NCI-H510A treated with DMSO at 0.1 percent for 48 hours (cell line): ENCODE results near the gene GABARAP.
A peak's percentile ranks its signal among the peaks of the same experiment; 100 is the strongest.
"Not testable (repeated sequence)": the region's sequence is repeated elsewhere in the genome, so short reads cannot be mapped to it uniquely, and the experiment has no call there.

ENCODE experiments used
- DNase-seq: peaks from one replicate; lab custom pipeline; 2025; lab: John Stamatoyannopoulos, UW

GABARAP gene

GRCh38 chr17:7260651-7261378 lies 18.6 kb upstream of the GABARAP start:
- peak; percentile 55 for DNase-seq

DNA sequence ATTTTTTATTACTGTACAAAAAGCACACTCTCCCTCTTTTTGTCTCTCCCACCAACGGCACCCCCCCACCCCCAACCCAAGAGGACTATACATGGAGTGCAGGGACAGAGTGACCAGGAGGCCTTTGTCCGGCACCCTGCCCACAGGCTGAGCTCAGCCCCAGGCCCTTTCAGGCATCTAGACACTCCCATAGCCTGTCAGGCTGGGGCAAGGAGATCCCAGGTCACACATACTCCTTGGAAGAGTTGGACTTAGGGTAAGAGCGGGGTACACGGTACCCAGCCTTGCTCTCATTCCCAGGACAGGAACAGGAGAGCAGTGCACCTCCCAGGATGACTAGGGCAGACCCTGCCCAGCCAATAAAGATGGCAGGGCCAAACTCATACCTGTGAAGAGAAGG lies 17.9 kb upstream of the GABARAP start:
- DNase-seq, result no peak

GRCh38 chr17:7259555-7259889 lies 17.3 kb upstream of the GABARAP start:
- no peak for DNase-seq

GRCh38 chr17:7258731-7259554 lies 16.7 kb upstream of the GABARAP start:
- DNase-seq, result no peak

DNA sequence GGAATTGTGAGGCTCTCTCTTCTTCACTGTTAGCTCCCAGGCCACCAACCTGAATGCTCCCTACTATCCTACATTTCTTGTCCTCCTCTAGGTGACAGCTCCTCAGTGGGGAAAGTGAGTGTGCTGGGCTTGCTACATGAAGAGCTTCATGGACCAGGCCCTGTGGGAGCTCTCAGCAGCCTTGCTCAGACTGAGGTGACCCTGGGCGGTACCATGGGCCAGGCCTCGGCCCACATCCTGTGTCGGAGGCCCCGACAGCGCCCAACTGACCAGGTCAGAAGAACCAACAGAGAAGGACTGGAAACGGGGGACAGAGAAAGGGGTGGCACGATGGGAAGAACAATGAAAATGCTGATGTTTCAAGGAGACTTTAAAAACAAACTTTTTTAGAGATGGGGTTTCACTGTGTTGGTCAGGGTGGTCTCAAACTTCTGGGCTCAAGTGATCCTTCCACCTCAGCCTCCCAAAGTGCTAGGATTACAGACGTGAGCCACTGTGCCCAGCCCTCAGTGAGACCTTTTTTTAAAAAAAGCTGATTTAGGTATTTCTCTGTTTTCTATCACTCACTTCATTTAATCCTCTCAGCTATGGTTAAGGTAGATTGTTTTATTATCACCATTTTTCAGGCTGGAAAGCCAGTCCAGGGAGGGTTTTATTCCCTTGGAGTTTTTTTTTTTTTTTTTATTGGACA lies 14.7 kb upstream of the GABARAP start:
- no peak for DNase-seq

GRCh38 chr17:7254511-7254910 lies 12.3 kb upstream of the GABARAP start:
- no peak for DNase-seq

- no peak for DNase-seq
These were observed 10.8 kb upstream of the GABARAP start for GRCh38 chr17:7253082-7253481.

DNA sequence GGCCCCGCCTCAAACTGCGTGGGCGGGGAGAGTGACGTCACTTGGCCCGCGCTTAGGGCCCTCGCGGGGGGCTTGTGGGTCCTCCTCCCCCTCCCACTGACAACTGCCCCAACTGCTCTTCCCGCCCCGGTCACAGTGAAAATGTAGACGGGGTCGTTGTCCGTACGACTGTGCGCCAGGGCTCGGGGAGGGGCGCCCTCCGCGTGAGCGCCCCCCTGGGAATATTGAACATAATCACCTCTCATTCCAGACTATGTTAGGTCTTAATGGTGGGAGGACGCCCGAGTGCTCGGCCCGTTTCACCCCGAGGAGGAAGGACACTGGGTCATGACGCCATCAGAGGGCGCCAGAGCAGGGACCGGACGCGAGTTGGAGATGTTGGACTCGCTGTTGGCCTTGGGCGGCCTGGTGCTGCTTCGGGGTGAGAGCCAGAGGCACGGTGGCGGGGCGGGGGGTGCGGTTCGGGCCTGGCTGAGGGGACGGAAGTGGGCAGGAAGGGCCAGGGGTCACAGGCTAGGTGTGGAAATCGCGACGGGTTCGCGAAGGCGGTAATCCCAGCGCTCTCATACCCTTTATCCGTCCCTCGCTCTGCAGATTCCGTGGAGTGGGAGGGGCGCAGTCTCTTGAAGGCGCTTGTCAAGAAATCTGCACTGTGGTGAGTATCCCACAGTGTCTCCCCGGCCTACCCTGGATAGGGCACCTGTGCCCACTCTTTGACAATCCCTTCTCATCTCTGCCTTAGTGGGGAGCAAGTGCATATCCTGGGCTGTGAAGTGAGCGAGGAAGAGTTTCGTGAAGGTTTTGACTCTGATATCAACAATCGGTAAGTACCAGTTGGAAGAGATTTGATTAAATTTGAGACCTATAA lies 10.2 kb upstream of the GABARAP start, which contains the start of gene ELP5:
Gene ELP5 (plus strand): TSS at position 40 of the 868 bp plus-strand sequence. CDS start 336 bp downstream, at position 376.
- DNase-seq, result peak; percentile 94

DNA sequence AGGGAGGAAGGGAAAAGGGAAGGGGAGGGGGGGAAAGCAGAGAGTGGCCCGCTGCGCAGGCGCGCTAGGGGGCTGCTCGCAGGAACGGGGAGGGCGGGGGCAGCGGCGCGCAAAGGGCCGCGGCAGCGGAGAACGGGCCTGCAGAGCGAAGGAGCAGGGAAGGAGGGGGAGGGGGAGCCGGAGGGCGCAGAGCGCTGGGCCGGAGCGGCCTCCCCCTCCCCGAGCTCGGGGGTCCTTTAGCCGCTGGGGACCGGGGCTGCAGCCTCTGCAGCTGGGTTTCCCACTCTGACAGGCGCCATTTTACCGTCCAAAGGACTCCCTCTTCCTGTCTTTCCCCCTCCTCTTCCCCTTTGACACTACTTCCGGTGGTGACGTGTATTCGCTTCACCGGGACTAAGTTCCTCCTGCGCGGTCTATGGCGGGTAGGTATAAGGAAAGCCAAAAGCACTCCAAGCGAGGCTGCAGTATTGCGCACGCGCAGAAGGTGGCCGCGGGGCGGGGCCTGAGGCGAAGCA lies 9.5 kb upstream of the GABARAP start, which contains the start of gene CTDNEP1:
Gene CTDNEP1 (minus strand): TSS at position 74 of the 515 bp plus-strand sequence. CDS start 438 bp downstream, outside the sequence.
- DNase-seq, result peak; percentile 97

DNA sequence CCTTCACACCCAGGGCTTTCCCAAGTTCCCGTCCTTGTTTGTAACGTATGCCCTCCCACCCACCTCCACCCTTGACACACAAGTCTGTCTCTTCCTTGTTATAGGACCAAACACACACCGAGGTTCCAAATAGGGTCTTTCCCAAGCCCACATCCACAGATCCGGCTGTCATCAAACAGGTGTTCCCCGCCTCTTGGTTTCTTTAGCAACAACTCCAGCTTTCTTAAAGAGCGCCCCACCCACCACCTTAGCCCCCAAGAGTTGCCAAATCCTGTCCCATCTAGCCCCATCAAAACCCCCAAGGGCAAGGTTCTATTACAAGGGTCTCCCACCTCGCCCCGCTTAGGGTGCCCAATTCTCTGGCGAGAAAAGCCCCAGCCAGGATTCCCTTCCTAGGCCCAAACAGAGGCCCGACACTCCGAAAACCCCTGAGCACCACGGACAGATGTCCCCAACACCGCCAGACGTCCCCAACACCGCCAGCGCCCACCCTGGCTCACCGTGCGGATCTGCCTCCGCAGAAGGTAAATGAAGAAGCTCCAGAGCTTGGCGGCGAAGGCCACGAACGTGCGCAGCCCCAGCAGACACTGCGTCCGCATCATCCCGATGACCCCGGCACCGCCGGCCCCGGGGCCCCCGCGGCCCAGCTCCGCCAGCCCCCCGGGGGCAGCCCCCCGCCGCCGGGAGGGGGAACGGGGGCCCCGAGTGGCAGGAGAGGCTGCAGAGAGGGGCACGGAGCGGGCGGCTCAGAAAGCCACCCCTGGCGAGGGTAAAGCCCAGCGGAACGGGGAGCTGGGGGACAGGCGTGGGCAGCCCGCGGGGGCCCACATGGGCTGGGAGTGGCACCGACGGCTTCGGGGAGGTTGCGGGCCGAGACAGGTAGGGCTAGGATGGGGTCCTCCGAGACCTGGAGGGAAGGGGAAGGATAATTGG lies 8.7 kb upstream of the GABARAP start:
- no peak for DNase-seq

DNA sequence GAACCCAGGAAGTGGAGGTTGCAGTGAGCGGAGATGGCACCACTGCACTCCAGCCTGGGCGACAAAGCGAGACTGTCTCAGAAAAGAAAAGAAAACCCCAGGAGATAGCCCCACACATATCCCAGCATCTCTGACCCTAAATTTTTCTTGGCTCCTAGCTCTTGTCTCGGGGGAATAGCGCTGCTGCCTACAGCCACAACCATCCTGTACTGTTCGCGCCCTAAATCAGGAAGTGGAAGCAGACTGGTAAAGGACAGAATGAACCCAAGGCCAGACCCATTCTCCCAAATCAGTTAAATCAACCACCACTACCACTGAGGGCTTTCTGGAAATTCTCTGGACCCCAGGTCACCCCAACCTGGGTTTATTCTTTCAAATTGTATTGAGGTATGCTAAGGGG lies 7.6 kb upstream of the GABARAP start:
- DNase-seq, result no peak

DNA sequence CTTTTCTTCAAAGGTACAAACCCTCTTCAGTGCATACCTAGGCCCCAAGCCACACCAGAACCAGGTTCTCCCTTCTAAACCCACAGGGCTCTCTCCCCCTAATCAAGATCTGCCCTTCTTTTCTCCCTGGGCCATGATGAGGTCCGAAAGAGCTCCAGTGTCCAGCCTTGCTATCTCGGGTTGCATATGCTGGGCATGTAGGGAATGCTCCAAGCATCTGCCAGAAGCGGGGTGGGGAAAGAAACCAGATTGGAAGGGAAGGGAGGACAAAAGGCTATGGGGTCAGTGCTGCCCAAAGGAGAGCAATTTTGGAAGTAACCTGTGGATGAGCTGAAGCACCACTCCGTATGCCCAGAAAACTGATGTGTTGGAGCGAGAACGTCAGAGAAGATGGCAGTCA lies 7.0 kb upstream of the GABARAP start:
- DNase-seq, result no peak

DNA sequence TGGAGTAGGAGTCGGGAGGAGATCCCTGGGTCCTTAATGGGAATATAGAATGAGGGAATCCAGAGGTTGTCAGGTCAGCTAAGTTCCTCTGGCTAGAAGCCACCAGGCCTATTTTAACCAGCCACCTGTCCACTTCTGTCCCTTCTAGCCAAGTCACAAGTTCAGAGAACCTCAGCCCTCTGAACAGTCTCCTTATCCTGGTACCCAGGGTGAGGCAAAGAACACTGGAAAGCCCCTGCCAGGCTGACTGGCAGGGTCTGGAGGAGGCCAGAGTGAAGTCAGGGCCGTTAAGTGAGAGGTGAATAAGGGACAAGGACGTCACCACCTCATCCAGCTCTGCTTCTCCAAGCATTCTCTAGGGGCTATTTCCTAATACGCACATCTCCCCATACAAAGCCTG lies 6.5 kb upstream of the GABARAP start:
- DNase-seq, result no peak

DNA sequence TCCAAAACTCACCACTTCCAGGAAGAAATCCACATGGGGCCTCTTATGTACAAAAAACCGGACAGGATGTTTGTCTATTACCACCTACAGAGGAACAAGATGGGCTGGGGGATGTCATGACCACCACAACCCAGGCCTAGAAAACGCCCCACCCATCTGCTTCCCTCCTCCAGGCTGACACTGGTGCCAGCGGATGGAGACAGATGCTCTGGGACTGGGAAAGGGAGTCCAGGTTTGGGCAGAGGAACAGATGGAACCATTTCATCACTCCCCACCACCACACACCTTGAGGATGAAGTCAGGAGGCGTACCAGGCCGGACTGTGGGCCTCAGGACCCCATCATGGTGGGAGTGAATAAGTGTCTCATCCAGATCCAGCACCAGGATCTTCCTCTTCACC lies 4.5 kb upstream of the GABARAP start:
- no peak for DNase-seq

GRCh38 chr17:7243838-7244237 lies 1.6 kb upstream of the GABARAP start:
- not testable (repeated sequence) for DNase-seq

GRCh38 chr17:7243453-7243729 lies 1.1 kb upstream of the GABARAP start:
- DNase-seq, result no peak

DNA sequence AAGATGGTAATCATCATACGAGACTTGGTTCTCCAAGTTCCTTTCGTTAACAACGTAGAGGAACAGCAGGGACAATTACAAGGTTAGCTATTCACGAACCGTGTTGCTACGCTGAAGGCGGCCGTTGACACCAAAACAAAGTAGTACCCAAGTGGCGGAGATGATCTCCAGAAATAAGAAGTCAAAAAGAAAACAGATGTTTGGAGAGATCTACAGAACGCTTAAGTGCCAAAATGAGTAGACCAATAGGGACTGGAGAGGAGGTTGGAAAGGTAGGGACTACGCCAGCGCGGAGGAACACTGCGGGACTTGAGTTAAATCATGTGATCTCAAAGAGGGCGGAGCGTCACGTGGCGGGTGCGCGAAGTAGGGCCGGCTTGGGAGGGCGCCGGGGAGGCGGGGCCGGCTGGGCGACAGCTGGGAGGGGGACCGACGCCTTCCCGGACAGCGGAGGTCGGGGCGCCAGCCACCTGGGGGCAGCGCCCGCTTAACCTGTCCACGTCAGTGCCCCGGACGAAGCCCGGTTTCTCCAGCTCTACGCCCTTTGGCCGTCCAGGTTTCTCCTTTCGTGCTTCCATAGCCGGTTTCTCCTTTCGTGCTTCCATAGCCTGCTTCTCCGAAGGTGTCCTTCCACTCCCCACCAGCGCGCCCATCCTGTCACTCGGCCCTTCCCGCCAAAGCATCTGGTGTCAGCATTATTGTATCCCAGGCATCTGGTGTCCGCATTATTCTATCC lies 636 bp upstream of the GABARAP start:
- DNase-seq, result peak; percentile 93

GRCh38 chr17:7241090-7241733 lies 1.0 kb downstream of the GABARAP start:
- DNase-seq, result no peak

DNA sequence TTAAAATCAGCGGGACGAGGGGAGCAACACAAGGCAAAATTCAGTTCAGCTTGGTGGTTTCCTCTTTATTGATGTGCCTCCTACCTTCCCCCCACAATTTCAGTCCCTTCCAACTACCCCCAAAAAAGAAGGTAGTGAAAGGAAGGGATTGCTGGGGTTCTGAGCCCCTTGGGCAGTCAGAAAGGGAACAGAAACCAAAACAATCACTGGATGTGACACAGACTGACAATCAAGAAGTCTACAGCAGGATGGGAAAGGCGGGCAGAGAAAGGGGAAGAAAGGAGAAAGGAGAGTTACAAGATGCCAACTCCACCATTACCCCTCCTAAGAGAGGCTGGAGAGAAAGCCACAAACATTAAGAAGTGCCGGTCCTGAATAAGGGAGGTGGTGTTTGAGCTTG lies 1.9 kb downstream of the GABARAP start:
- DNase-seq, result no peak
